HG03342 (cell line): ENCODE results near the gene METTL2B.
"Not testable (repeated sequence)": the region's sequence is repeated elsewhere in the genome, so short reads cannot be mapped to it uniquely, and the experiment has no call there.

ENCODE experiments used
- ATAC-seq: cut with Tn5 transposase; IDR thresholded peaks from one replicate; pipeline ENCODE4 v1.9.1; 2021; ENCODE audit warnings: mild to moderate bottlenecking, moderate library complexity; ENCODE audit not compliant: unreplicated experiment

METTL2B gene

GRCh38 chr7:128523226-128523931 lies 46.8 kb downstream of the METTL2B start:
- not testable (repeated sequence) for ATAC-seq

GRCh38 chr7:128523932-128524524 lies 47.5 kb downstream of the METTL2B start:
- not testable (repeated sequence) for ATAC-seq

- ATAC-seq = not testable (repeated sequence)
These were observed 49.0 kb downstream of the METTL2B start for GRCh38 chr7:128525584-128525983.

GRCh38 chr7:128526062-128526466 lies 49.5 kb downstream of the METTL2B start:
- ATAC-seq = not testable (repeated sequence)

GRCh38 chr7:128529191-128529590 lies 52.6 kb downstream of the METTL2B start:
- not testable (repeated sequence) for ATAC-seq

GRCh38 chr7:128530121-128530854 lies 53.7 kb downstream of the METTL2B start:
- ATAC-seq = peak; percentile 13

- no peak for ATAC-seq
These were observed 54.2 kb downstream of the METTL2B start for GRCh38 chr7:128530855-128531104.

- ATAC-seq = peak; percentile 72
These were observed 54.8 kb downstream of the METTL2B start for GRCh38 chr7:128531105-128531954.

GRCh38 chr7:128531955-128532478 lies 55.5 kb downstream of the METTL2B start:
- ATAC-seq = peak; percentile 16

- ATAC-seq = not testable (repeated sequence)
These were observed 56.4 kb downstream of the METTL2B start for GRCh38 chr7:128532956-128533355.

- ATAC-seq = not testable (repeated sequence)
These were observed 60.9 kb downstream of the METTL2B start for GRCh38 chr7:128537410-128537809.

GRCh38 chr7:128542530-128542929 lies 66.0 kb downstream of the METTL2B start:
- ATAC-seq = not testable (repeated sequence)

GRCh38 chr7:128543300-128543699 lies 66.8 kb downstream of the METTL2B start:
- not testable (repeated sequence) for ATAC-seq

- not testable (repeated sequence) for ATAC-seq
These were observed 69.8 kb downstream of the METTL2B start for GRCh38 chr7:128546319-128546851.

GRCh38 chr7:128550920-128551319 lies 74.4 kb downstream of the METTL2B start:
- no peak for ATAC-seq

GRCh38 chr7:128554394-128554793 lies 77.8 kb downstream of the METTL2B start:
- ATAC-seq = not testable (repeated sequence)
